Osteoblast (primary cell): Measurements from ENCODE around the gene MAP2K5. TPM values are rescaled to one million over a fixed set of nuclear protein-coding genes. Genes with fewer than 3 reads are reported as not detected.

Experiments
- DNase-seq: peaks from one replicate; pipeline ENCODE4 v3.0.0; 2011; ENCODE audit warnings: low spot score, mixed read lengths; ENCODE audit not compliant: insufficient read length; ENCODE audit errors: missing footprints
- H2AFZ ChIP-seq: 2 replicates; pipeline ENCODE4 v1.6.0; 2011; ENCODE audit warnings: mild to moderate bottlenecking, low read length
- H3K27ac ChIP-seq: 2 replicates; pipeline ENCODE4 v1.5.1; 2011; ENCODE audit warnings: mild to moderate bottlenecking, low read depth, low read length, moderate library complexity
- H3K27me3 ChIP-seq: 2 replicates; pipeline ENCODE4 v1.6.0; 2012; ENCODE audit warnings: mild to moderate bottlenecking, control low read depth, inconsistent platforms, low read length, moderate library complexity; ENCODE audit not compliant: insufficient read depth
- H3K36me3 ChIP-seq: 2 replicates; pipeline ENCODE4 v1.5.1; 2011; ENCODE audit warnings: mild to moderate bottlenecking, low read length, control low read depth, moderate library complexity; ENCODE audit not compliant: insufficient read depth
- H3K4me1 ChIP-seq: 2 replicates; pipeline ENCODE4 v1.5.1; 2011; ENCODE audit warnings: mild to moderate bottlenecking, low read length, control low read depth, moderate library complexity; ENCODE audit not compliant: insufficient read depth
- H3K4me2 ChIP-seq: 2 replicates; pipeline ENCODE4 v1.6.0; 2011; ENCODE audit warnings: mild to moderate bottlenecking, low read length; ENCODE audit not compliant: insufficient read depth
- H3K4me3 ChIP-seq: fragments of 200-600 bp; sonication (generic); 3 replicates; pipeline ENCODE4 v1.5.1; 2012; ENCODE audit warnings: mild to moderate bottlenecking, low read length, inconsistent platforms; ENCODE audit not compliant: insufficient read depth
- H3K79me2 ChIP-seq: 2 replicates; pipeline ENCODE4 v1.6.0; 2012; ENCODE audit warnings: mild to moderate bottlenecking, low read length, control low read depth, inconsistent platforms; ENCODE audit not compliant: insufficient read depth
- H3K9me3 ChIP-seq: 2 replicates; pipeline ENCODE4 v1.5.1; 2011; ENCODE audit warnings: low read depth, low read length, control low read depth
- H4K20me1 ChIP-seq: 2 replicates; pipeline ENCODE4 v1.6.0; 2012; ENCODE audit warnings: mild to moderate bottlenecking, low read length, control low read depth; ENCODE audit not compliant: insufficient read depth
- total RNA-seq: library from RNA; depleted of rRNA; stranded (reverse); fragments of >200 nt; gene quantifications from 2 replicates; pipeline ENCODE4 v1.2.3, GENCODE V29; 2012
- TF ChIP-seq, protein P1 (sequence below): IDR thresholded peaks from 2 replicates; pipeline ENCODE4 v1.5.1; 2011; ENCODE audit warnings: mild to moderate bottlenecking, low read depth, low read length, moderate library complexity; ENCODE audit errors: extremely low read depth

Gene MAP2K5
- total RNA-seq, 1 donor, result 10.1 TPM

- H3K36me3 ChIP-seq, result no peaks in the 10 kb centered on the region
- no peak overlapping the region for H3K4me3 ChIP-seq
- H3K4me1 ChIP-seq, result peaks cover 24% of the 10 kb centered on the region
- no peaks in the 10 kb centered on the region for H3K27me3 ChIP-seq
- peaks cover 3% of the 10 kb centered on the region for H4K20me1 ChIP-seq
- peak; percentile 58 for DNase-seq
- H3K27ac ChIP-seq, result peak overlapping the region; percentile 35
- H3K4me2 ChIP-seq, result peak overlapping the region; percentile 41
- H3K79me2 ChIP-seq, result peaks cover 10% of the 10 kb centered on the region
- H3K9me3 ChIP-seq, result no peaks in the 10 kb centered on the region
- no peak overlapping the region for H2AFZ ChIP-seq
- TF ChIP-seq, protein P1, sequence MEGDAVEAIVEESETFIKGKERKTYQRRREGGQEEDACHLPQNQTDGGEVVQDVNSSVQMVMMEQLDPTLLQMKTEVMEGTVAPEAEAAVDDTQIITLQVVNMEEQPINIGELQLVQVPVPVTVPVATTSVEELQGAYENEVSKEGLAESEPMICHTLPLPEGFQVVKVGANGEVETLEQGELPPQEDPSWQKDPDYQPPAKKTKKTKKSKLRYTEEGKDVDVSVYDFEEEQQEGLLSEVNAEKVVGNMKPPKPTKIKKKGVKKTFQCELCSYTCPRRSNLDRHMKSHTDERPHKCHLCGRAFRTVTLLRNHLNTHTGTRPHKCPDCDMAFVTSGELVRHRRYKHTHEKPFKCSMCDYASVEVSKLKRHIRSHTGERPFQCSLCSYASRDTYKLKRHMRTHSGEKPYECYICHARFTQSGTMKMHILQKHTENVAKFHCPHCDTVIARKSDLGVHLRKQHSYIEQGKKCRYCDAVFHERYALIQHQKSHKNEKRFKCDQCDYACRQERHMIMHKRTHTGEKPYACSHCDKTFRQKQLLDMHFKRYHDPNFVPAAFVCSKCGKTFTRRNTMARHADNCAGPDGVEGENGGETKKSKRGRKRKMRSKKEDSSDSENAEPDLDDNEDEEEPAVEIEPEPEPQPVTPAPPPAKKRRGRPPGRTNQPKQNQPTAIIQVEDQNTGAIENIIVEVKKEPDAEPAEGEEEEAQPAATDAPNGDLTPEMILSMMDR, result no peak
Observed at GRCh38 chr15:67547836-67548235, 5.3 kb downstream of the MAP2K5 start.

GRCh38 chr15:67548236-67548852 lies 5.8 kb downstream of the MAP2K5 start:
- H4K20me1 ChIP-seq, result peaks cover 3% of the 10 kb centered on the region
- H3K4me2 ChIP-seq, result peak overlapping the region; percentile 41
- peak; percentile 84 for DNase-seq
- H3K79me2 ChIP-seq, result peaks cover 6% of the 10 kb centered on the region
- H3K27me3 ChIP-seq, result no peaks in the 10 kb centered on the region
- H3K36me3 ChIP-seq, result no peaks in the 10 kb centered on the region
- peak overlapping the region; percentile 35 for H3K27ac ChIP-seq
- H3K9me3 ChIP-seq, result no peaks in the 10 kb centered on the region
- H2AFZ ChIP-seq, result peak overlapping the region; percentile 56
- TF ChIP-seq, protein P1, result no peak
- H3K4me1 ChIP-seq, result peaks cover 20% of the 10 kb centered on the region
- no peak overlapping the region for H3K4me3 ChIP-seq

GRCh38 chr15:67548862-67549651 lies 6.6 kb downstream of the MAP2K5 start:
- no peaks in the 10 kb centered on the region for H3K9me3 ChIP-seq
- H3K27me3 ChIP-seq, result no peaks in the 10 kb centered on the region
- no peak overlapping the region for H3K4me2 ChIP-seq
- no peak overlapping the region for H3K4me3 ChIP-seq
- H4K20me1 ChIP-seq, result peaks cover 3% of the 10 kb centered on the region
- H3K79me2 ChIP-seq, result no peaks in the 10 kb centered on the region
- TF ChIP-seq, protein P1, result no peak
- H3K27ac ChIP-seq, result no peak overlapping the region
- DNase-seq, result peak; percentile 70
- H3K4me1 ChIP-seq, result peaks cover 13% of the 10 kb centered on the region
- no peak overlapping the region for H2AFZ ChIP-seq
- H3K36me3 ChIP-seq, result no peaks in the 10 kb centered on the region

DNA sequence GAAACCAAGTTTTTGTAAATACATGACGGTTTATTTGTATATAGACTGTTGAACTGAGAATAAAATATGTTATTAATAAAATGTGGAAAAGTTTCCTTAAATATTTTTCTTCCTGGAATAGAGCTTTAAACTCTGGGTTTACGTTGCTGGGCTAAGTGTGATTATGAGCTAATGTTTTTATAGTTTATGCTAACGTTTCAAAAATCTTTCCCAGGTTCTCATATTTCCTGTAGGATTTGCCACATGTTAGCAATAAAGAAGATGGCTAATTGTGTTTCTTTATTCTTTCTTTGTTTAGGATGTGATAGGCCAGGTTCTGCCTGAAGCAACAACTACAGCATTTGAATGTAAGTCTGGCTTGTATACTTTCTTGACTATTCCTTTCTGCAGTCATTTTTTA lies 7.2 kb downstream of the MAP2K5 start:
- Histone ChIP-seq H3K4me2 (no peak overlapping the region), H3K79me2 (no peaks in the 10 kb centered on the region), H3K4me3 (no peak overlapping the region), H3K27me3 (no peaks in the 10 kb centered on the region), H3K4me1 (peaks cover 10% of the 10 kb centered on the region), H3K27ac (no peak overlapping the region), H4K20me1 (peaks cover 3% of the 10 kb centered on the region), H3K36me3 (no peaks in the 10 kb centered on the region), H2AFZ (no peak overlapping the region), H3K9me3 (no peaks in the 10 kb centered on the region)
- TF ChIP-seq, protein P1, result no peak
- no peak for DNase-seq
